Umbilical cord (tissue), 2 donors: ENCODE results near the gene POU2AF1. TPM values are rescaled to one million over a fixed set of nuclear protein-coding genes. Genes with fewer than 3 reads are reported as not detected.

Source experiments
- DNase-seq: peaks from one replicate; pipeline ENCODE4 v3.0.0-alpha.2; 2015; ENCODE audit warnings: low spot score
- total RNA-seq: library from RNA; depleted of rRNA; stranded (reverse); fragments of >200 nt; gene quantifications from one replicate; pipeline ENCODE4 v1.2.3, GENCODE V29; 2014; ENCODE audit warnings: low replicate concordance; ENCODE audit not compliant: insufficient read depth

The POU2AF1 gene
- total RNA-seq, 1 donor from 2014 or later = 0.48 TPM

- DNase-seq = no peak
These were observed 8.3 kb upstream of the POU2AF1 start for GRCh38 chr11:111387363-111387762.

GRCh38 chr11:111386611-111387150 is 7.6 kb upstream of the POU2AF1 start:
- DNase-seq = no peak

- no peak for DNase-seq
These were observed 5.4 kb upstream of the POU2AF1 start for GRCh38 chr11:111384494-111384893.

- no peak for DNase-seq
These were observed 3.4 kb upstream of the POU2AF1 start for GRCh38 chr11:111382451-111382850.

GRCh38 chr11:111379602-111380136 is 594 bp upstream of the POU2AF1 start:
- no peak for DNase-seq

GRCh38 chr11:111378185-111378860 is 752 bp downstream of the POU2AF1 start:
- DNase-seq = peak; percentile 38

- no peak for DNase-seq
These were observed 2.7 kb downstream of the POU2AF1 start for GRCh38 chr11:111376181-111376871.

GRCh38 chr11:111373590-111373989 is 5.5 kb downstream of the POU2AF1 start:
- DNase-seq = no peak

- no peak for DNase-seq
These were observed 6.5 kb downstream of the POU2AF1 start for GRCh38 chr11:111372538-111372937.

- no peak for DNase-seq
These were observed 8.0 kb downstream of the POU2AF1 start for GRCh38 chr11:111370902-111371578.

- DNase-seq = no peak
These were observed 8.7 kb downstream of the POU2AF1 start for GRCh38 chr11:111370270-111370901.

GRCh38 chr11:111368285-111368560 is 10.9 kb downstream of the POU2AF1 start:
- no peak for DNase-seq

GRCh38 chr11:111367411-111368284 is 11.4 kb downstream of the POU2AF1 start:
- no peak for DNase-seq

GRCh38 chr11:111366560-111367410 is 12.3 kb downstream of the POU2AF1 start:
- no peak for DNase-seq

GRCh38 chr11:111365722-111366559 is 13.1 kb downstream of the POU2AF1 start:
- DNase-seq = no peak

- DNase-seq = no peak
These were observed 14.6 kb downstream of the POU2AF1 start for GRCh38 chr11:111364503-111364902.

- no peak for DNase-seq
These were observed 15.1 kb downstream of the POU2AF1 start for GRCh38 chr11:111363985-111364384.

- DNase-seq = no peak
These were observed 16.1 kb downstream of the POU2AF1 start for GRCh38 chr11:111362887-111363411.

- no peak for DNase-seq
These were observed 17.2 kb downstream of the POU2AF1 start for GRCh38 chr11:111361874-111362273.
